Measurements from ENCODE around the gene CDK6. TPM values are rescaled to one million over a fixed set of nuclear protein-coding genes. Genes with fewer than 3 reads are reported as not detected.

Gene CDK6
- total and polyA plus RNA-seq, 8 donors, result 2.6 to 86.3 (median 15.5) TPM

- WGBS, 5 donors, result 0 to 2% (median 1%) methylated on average over 25 to 32 of the region's 32 CpGs
- H3K9me3 ChIP-seq, result no peaks in the 10 kb centered on the region
- peak overlapping the region; percentile 64 to 95 (median 80) for H3K4me3 ChIP-seq
- H3K4me1 ChIP-seq, result peaks cover 0 to 29% (median 27%) of the 10 kb centered on the region in 4 donors
- intact Hi-C loops (cut with DNase I; ENCODE audit: low total_unique reads), result loop anchor here (10.0 kb wide), 1 partner anchor 141 kb away; no protein-coding TSS in a partner anchor
- peak overlapping the region; percentile 86 to 93 (median 92) for H3K27ac ChIP-seq
- TF ChIP-seq POLR2AphosphoS5 (IDR thresholded peaks at IDR 0.05) (no peak), CTCF (IDR thresholded peaks at IDR 0.05) (no peak), EP300 (IDR thresholded peaks at IDR 0.05) (no peak), POLR2A (IDR thresholded peaks at IDR 0.05) (no peak)
- peak; percentile 28 to 71 for DNase-seq
- no peaks in the 10 kb centered on the region for H3K27me3 ChIP-seq
- no peaks in the 10 kb centered on the region for H3K36me3 ChIP-seq
Observed at GRCh38 chr7:92835851-92836488, 403 bp downstream of the CDK6 start.

GRCh38 chr7:92835261-92835850 is 1.0 kb downstream of the CDK6 start:
- no peak for TF ChIP-seq EP300 (IDR thresholded peaks at IDR 0.05)
- TF ChIP-seq POLR2AphosphoS5 (IDR thresholded peaks at IDR 0.05), result peak in 1 of 3 donors; percentile 9
- TF ChIP-seq CTCF (IDR thresholded peaks at IDR 0.05), result no peak
- TF ChIP-seq POLR2A (IDR thresholded peaks at IDR 0.05), result no peak
- Histone ChIP-seq H3K36me3 (no peaks in the 10 kb centered on the region), H3K9me3 (no peaks in the 10 kb centered on the region), H3K4me3 (peak overlapping the region; percentile 64 to 95 (median 80)), H3K27ac (peak overlapping the region; percentile 86 to 93 (median 92)), H3K27me3 (no peaks in the 10 kb centered on the region), H3K4me1 (peaks cover 2 to 35% (median 31%) of the 10 kb centered on the region in 4 donors)
- intact Hi-C loops (cut with DNase I; ENCODE audit: low total_unique reads), result loop anchor here (10.0 kb wide), 1 partner anchor 141 kb away; no protein-coding TSS in a partner anchor
- 0 to 1% (median 0%) methylated on average over 33 to 43 of the region's 43 CpGs for WGBS, 5 donors
- DNase-seq, result peak; percentile 65 to 91

- Histone ChIP-seq H3K36me3 (no peaks in the 10 kb centered on the region), H3K4me3 (peak overlapping the region; percentile 64 to 95 (median 80)), H3K27me3 (no peaks in the 10 kb centered on the region), H3K9me3 (no peaks in the 10 kb centered on the region), H3K27ac (peak overlapping the region; percentile 86 to 93 (median 92)), H3K4me1 (peaks cover 8 to 42% (median 37%) of the 10 kb centered on the region in 4 donors)
- intact Hi-C loops (cut with DNase I; ENCODE audit: low total_unique reads), result loop anchor here (10.0 kb wide), 1 partner anchor 140 kb away; no protein-coding TSS in a partner anchor
- TF ChIP-seq POLR2AphosphoS5 (IDR thresholded peaks at IDR 0.05), result no peak
- TF ChIP-seq EP300 (IDR thresholded peaks at IDR 0.05), result no peak
- TF ChIP-seq POLR2A (IDR thresholded peaks at IDR 0.05), result no peak
- TF ChIP-seq CTCF (IDR thresholded peaks at IDR 0.05), result no peak
- WGBS, 5 donors, result 0 to 1% (median 0%) methylated on average over 37 to 53 of the region's 53 CpGs
- DNase-seq, result peak; percentile 41 to 63
Observed at GRCh38 chr7:92834507-92835260, 1.7 kb downstream of the CDK6 start.

All from stomach (tissue), 9 donors.